ENCODE results near the gene SYCN.
"Not testable (repeated sequence)": the region's sequence is repeated elsewhere in the genome, so short reads cannot be mapped to it uniquely, and the experiment has no call there.

Gene SYCN

GRCh38 chr19:39203372-39204341 is at the start of gene SYCN:
Gene SYCN (minus strand): TSS chr19:39204263. CDS start chr19:39204254, 9 bp downstream.
- Histone ChIP-seq H3K36me3 (ENCODE audit: insufficient read depth, low read length) (no peaks in the 10 kb centered on the region), H3K4me3 (ENCODE audit: low read length) (no peak within 1 kb of the TSS), H3K9me3 (ENCODE audit: low read length) (no peaks in the 10 kb centered on the region), H3K27me3 (ENCODE audit: insufficient read depth, low read length) (peaks cover 6% of the 10 kb centered on the region), H2AFZ (ENCODE audit: low read depth, low read length) (no peak within 1 kb of the TSS), H3K4me1 (ENCODE audit: insufficient read depth, low read length) (no peaks in the 10 kb centered on the region)

DNA sequence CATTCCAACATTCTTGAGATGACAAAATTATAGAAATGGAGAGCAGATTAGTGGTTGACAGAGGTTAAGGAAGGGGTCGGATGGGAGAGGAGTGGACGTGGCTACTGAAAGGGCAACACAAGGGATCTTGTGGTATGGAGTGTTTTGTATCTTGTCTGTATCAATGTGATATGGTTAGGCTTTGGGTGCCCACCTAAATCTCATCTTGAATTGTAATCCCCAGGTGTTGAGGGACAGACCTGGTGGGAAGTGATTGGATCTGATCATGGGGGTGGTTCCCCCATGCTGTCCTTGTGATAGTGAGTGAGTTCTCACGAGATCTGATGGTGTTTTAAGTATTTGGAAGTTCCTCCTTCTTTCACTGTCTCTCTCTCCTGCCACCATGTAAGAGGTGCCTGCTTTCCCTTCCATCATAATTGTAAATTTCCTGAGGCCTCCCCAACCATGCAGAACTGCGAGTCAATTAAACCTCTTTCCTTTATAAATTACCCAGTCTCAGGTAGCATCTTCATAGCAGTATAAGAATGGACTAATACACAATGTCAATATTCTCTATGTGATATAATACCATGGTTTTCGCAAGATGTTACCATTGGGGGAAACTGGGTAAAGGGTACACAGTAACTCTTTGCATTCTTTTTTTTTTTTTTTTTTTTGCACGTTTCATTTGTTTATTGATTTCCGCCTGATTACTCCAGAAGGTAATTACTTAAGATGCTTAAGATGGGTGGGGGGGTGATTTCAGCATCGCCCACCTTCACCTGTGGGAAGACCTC is 49.5 kb upstream of the SYCN start:
- H3K36me3 ChIP-seq (ENCODE audit: insufficient read depth, low read length) = no peaks in the 10 kb centered on the region
- peaks cover 48% of the 10 kb centered on the region for H3K27me3 ChIP-seq (ENCODE audit: insufficient read depth, low read length)
- no peaks in the 10 kb centered on the region for H3K9me3 ChIP-seq (ENCODE audit: low read length)
- peaks cover 3% of the 10 kb centered on the region for H3K4me1 ChIP-seq (ENCODE audit: insufficient read depth, low read length)
- H2AFZ ChIP-seq (ENCODE audit: low read depth, low read length) = no peak overlapping the region
- no peak overlapping the region for H3K4me3 ChIP-seq (ENCODE audit: low read length)

DNA sequence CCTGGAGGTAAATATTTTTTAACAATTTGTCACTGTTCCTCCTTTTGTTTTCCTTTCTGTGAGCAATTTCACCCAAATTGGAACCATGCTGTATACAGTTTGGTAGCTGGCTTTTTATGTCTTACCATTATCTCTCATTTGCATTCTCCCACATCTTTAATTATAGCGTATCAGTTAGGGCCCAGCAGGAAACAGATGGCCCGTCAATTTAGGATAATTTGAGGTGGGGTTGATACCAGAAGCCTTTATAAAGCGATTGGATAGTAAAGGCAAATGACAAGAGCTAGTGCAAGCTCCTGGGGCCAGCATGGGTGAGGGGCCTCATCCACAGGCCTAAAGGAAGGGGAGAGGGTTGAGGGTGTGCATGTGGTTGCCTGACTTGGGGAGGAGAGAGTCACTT is 48.4 kb upstream of the SYCN start:
- H3K36me3 ChIP-seq (ENCODE audit: insufficient read depth, low read length) = no peaks in the 10 kb centered on the region
- no peak overlapping the region for H2AFZ ChIP-seq (ENCODE audit: low read depth, low read length)
- no peaks in the 10 kb centered on the region for H3K4me1 ChIP-seq (ENCODE audit: insufficient read depth, low read length)
- no peaks in the 10 kb centered on the region for H3K9me3 ChIP-seq (ENCODE audit: low read length)
- peaks cover 59% of the 10 kb centered on the region for H3K27me3 ChIP-seq (ENCODE audit: insufficient read depth, low read length)
- H3K4me3 ChIP-seq (ENCODE audit: low read length) = no peak overlapping the region

DNA sequence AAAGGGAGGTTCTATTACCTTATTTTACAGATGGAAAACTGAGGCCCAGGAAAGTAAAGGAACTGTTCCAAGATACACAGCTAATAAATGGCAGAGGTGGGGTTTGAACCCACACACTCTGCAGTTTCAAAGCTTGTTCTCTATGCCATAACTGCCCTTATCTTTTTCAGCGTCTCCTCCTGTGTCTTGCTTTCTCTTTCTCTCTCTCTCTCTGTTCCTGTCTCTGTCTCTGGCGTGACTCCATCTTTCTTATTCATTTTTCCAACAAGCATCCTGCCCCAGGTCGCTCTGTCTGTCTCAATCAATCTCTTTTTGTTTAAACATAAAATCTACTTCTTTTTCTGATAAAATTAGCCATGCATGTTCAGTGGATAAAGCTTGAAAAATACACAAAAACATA is 47.8 kb upstream of the SYCN start:
- Histone ChIP-seq H3K4me1 (ENCODE audit: insufficient read depth, low read length) (no peaks in the 10 kb centered on the region), H3K9me3 (ENCODE audit: low read length) (peaks cover 1% of the 10 kb centered on the region), H3K27me3 (ENCODE audit: insufficient read depth, low read length) (peaks cover 65% of the 10 kb centered on the region), H2AFZ (ENCODE audit: low read depth, low read length) (no peak overlapping the region), H3K36me3 (ENCODE audit: insufficient read depth, low read length) (no peaks in the 10 kb centered on the region), H3K4me3 (ENCODE audit: low read length) (no peak overlapping the region)

DNA sequence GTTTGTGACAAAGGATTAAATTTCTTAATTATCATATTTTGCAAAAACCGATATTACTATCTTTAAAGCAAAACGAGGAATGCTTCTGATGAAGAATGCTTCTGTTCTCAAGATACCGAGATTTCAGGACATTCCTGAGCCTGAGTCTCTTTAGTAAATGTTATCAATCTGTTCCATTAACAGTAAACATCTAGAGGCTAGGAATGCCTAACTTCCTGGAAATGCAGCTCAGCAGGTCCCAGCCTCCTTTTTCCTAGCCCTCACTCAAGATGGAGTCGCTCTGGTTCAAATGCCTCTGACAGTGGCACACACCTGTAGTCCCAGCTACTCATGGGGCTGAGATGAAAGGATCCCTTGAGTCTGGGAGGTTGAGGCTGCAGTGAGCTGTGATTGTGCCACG is 47.0 kb upstream of the SYCN start:
- H3K4me3 ChIP-seq (ENCODE audit: low read length) = no peak overlapping the region
- H3K36me3 ChIP-seq (ENCODE audit: insufficient read depth, low read length) = no peaks in the 10 kb centered on the region
- H3K9me3 ChIP-seq (ENCODE audit: low read length) = peaks cover 1% of the 10 kb centered on the region
- H3K4me1 ChIP-seq (ENCODE audit: insufficient read depth, low read length) = no peaks in the 10 kb centered on the region
- H2AFZ ChIP-seq (ENCODE audit: low read depth, low read length) = no peak overlapping the region
- H3K27me3 ChIP-seq (ENCODE audit: insufficient read depth, low read length) = peaks cover 66% of the 10 kb centered on the region

DNA sequence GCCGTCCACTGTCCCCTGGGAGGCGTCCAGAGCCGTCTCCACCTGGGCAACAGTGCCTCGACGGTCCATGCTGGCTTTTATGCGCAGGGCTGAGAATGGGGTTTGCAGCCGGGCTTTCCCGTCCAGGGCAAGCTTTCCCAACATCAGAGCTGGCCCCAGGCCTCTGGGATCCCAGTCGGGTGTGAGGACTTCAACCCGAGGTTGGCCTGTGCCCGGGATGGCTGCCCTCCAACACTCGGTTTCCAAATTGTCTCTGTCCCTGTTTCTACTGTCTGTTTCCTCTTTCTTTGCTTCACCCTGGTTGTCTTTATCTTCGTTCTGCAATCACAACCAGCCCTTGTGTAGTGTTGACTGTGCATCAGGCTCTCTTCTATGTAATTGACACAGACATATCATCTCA is 44.7 kb upstream of the SYCN start, which contains the start of gene IFNL4:
Gene IFNL4 (minus strand): TSS at position 51 of the 400 bp plus-strand sequence.
- Histone ChIP-seq H3K36me3 (ENCODE audit: insufficient read depth, low read length) (no peaks in the 10 kb centered on the region), H3K4me3 (ENCODE audit: low read length) (no peak within 1 kb of the TSS), H2AFZ (ENCODE audit: low read depth, low read length) (peak within 1 kb of the TSS; percentile 57), H3K27me3 (ENCODE audit: insufficient read depth, low read length) (peaks cover 60% of the 10 kb centered on the region), H3K4me1 (ENCODE audit: insufficient read depth, low read length) (no peaks in the 10 kb centered on the region), H3K9me3 (ENCODE audit: low read length) (peaks cover 1% of the 10 kb centered on the region)

DNA sequence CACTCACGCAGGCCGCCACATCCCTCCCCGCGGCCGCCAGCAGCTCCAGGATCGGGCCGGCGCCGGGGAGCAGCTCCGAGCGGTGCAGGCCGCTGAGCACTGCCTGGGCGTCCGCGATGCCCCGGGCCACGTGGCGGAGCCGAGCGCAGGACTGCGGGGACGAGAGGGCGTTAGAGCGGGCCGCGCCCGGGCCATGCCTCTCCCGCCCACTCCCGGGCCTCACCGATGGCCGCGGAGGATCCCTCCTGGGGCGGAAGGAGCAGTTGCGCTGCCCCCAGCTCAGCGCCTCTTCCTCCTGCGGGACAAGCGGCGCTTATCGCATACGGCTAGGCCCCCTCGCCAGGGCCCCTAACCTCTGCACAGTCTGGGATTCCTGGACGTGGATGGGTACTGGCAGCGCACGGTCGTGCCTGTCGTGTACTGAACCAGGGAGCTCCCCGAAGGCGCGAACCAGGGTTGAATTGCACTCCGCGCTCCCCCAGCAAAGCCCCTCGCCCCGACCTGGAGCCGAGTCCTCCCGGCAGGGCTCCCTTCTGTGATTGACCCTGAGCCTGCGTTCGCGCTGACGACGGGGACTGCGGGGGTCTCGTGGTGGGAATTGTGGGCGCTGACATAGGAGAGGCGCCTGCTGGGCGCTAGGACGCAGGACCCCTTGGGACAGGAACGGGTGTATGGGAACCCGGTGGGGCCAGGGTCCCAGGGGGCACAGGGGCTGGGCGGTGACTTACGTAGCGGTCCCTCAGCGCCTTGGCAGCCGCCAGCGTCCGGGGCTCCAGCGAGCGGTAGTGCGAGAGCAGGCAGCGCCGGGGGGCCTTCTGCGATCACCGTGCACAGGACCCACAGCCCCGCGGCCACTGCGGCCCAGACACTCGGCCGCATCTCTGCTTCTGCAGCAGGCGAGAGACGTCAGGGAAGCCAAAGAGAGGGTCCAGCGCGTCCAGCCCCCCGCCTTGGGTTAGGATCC is 43.9 kb upstream of the SYCN start:
- H3K9me3 ChIP-seq (ENCODE audit: low read length) = peaks cover 1% of the 10 kb centered on the region
- no peak overlapping the region for H3K4me3 ChIP-seq (ENCODE audit: low read length)
- peaks cover 53% of the 10 kb centered on the region for H3K27me3 ChIP-seq (ENCODE audit: insufficient read depth, low read length)
- H2AFZ ChIP-seq (ENCODE audit: low read depth, low read length) = peak overlapping the region; percentile 57
- H3K4me1 ChIP-seq (ENCODE audit: insufficient read depth, low read length) = no peaks in the 10 kb centered on the region
- no peaks in the 10 kb centered on the region for H3K36me3 ChIP-seq (ENCODE audit: insufficient read depth, low read length)

DNA sequence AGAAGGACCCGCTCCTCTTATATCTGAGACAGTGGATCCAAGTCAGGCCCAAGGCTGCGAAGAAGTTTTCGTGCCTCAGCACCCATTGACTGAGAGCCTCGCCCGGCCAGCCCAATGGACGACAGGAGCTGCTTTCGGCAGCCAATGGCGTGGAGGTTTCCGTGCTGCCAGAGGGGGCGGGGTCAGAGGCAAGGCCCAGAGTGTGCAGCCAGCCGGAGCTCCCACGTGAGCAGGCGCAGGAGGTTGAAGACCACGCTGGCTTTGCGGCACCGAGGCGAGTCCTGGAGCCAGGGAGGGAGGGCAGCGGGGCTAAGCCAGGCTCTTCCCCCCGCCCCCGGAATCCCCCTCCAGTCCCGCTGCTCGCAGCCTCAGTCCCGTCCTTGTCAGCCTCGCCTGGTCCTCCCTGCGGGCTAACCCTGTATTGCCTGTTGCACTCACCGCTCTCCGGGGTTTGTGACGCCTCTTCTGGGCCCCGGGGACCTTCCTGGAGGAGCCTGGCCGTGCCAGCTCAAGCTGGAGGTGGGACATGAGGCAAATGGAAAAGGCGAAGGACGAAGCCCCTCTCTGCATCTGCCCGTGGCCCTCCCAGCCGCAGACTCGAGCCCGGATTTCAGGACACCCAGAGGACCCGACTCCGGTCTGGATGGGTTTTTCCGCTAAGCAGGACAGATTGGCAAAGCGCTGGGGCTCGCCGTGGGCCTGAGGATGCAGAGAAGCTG is 43.0 kb upstream of the SYCN start:
- H3K9me3 ChIP-seq (ENCODE audit: low read length) = peaks cover 1% of the 10 kb centered on the region
- no peak overlapping the region for H3K4me3 ChIP-seq (ENCODE audit: low read length)
- peaks cover 44% of the 10 kb centered on the region for H3K27me3 ChIP-seq (ENCODE audit: insufficient read depth, low read length)
- peak overlapping the region; percentile 57 for H2AFZ ChIP-seq (ENCODE audit: low read depth, low read length)
- no peaks in the 10 kb centered on the region for H3K4me1 ChIP-seq (ENCODE audit: insufficient read depth, low read length)
- no peaks in the 10 kb centered on the region for H3K36me3 ChIP-seq (ENCODE audit: insufficient read depth, low read length)

- not testable (repeated sequence) for H3K9me3 ChIP-seq (ENCODE audit: low read length); H3K4me3 ChIP-seq (ENCODE audit: low read length); H2AFZ ChIP-seq (ENCODE audit: low read depth, low read length); H3K36me3 ChIP-seq (ENCODE audit: insufficient read depth, low read length); H3K4me1 ChIP-seq (ENCODE audit: insufficient read depth, low read length)
- peaks cover 36% of the 10 kb centered on the region for H3K27me3 ChIP-seq (ENCODE audit: insufficient read depth, low read length)
Observed at GRCh38 chr19:39245166-39245565, 41.1 kb upstream of the SYCN start.

GRCh38 chr19:39244410-39245100 is 40.5 kb upstream of the SYCN start, which contains the start of gene IFNL3:
Gene IFNL3 (minus strand): TSS chr19:39245006. CDS start chr19:39244967, 39 bp downstream.
- H3K4me1 ChIP-seq (ENCODE audit: insufficient read depth, low read length); H2AFZ ChIP-seq (ENCODE audit: low read depth, low read length); H3K9me3 ChIP-seq (ENCODE audit: low read length); H3K36me3 ChIP-seq (ENCODE audit: insufficient read depth, low read length); H3K4me3 ChIP-seq (ENCODE audit: low read length): not testable (repeated sequence)
- H3K27me3 ChIP-seq (ENCODE audit: insufficient read depth, low read length) = peaks cover 34% of the 10 kb centered on the region

DNA sequence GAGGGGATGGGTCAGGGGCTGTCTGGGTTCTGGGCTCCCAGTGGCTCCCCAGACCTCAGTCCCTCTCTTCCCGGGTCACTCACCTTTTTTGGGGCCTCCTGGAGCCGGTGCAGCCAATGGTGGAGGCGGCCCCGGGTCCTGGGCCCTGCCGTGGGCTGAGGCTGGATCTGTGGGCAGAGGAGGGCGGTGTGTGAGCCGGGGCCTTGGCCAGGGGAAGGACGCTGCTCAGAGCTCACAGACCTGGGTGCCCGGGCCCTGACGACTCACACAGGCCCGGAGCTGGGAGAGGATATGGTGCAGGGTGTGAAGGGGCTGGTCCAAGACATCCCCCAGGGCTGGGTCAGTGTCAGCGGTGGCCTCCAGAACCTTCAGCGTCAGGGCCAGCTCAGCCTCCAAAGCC is 39.7 kb upstream of the SYCN start:
- H3K36me3 ChIP-seq (ENCODE audit: insufficient read depth, low read length); H3K4me1 ChIP-seq (ENCODE audit: insufficient read depth, low read length); H3K4me3 ChIP-seq (ENCODE audit: low read length); H2AFZ ChIP-seq (ENCODE audit: low read depth, low read length); H3K9me3 ChIP-seq (ENCODE audit: low read length): not testable (repeated sequence)
- peaks cover 30% of the 10 kb centered on the region for H3K27me3 ChIP-seq (ENCODE audit: insufficient read depth, low read length)
